ENCODE results near the gene BPTF. TPM values are rescaled to one million over a fixed set of nuclear protein-coding genes. Genes with fewer than 3 reads are reported as not detected.
"Not testable (repeated sequence)": the region's sequence is repeated elsewhere in the genome, so short reads cannot be mapped to it uniquely, and the experiment has no call there.

BPTF gene
- total and polyA plus RNA-seq, 2 donors (not counting 1 experiment from before 2014, with no cell fraction given), result 71.9 to 390 TPM

DNA sequence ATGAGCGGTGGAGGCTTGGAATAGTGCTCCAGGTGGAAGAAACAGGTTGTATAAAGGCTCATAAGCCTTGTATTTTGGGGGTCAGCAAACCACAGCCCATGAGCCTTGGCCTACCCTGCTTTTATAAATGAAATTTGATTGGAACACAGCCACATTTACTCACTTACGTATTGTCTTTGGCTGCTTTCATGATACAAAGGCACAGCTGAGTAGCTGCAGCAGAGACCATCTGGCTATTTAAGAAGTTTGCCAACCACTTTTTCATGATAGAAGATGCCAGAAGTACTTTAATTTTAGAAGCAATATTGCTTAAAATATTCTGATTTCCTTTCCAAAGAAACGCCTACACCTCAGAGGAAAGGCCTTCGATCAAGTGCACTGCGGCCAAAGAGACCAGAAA, 97.2 kb downstream of the BPTF start:
- Mint-ChIP-seq H3K9me3 (ENCODE audit: insufficient read depth) (no peaks in the 10 kb centered on the region), H3K27ac (no peak overlapping the region), H3K4me3 (no peak overlapping the region), H3K4me1 (no peaks in the 10 kb centered on the region), H3K27me3 (no peaks in the 10 kb centered on the region)
- no peak overlapping the region for H3K4me2 ChIP-seq (replicated peaks; ENCODE audit: low read depth, low read length, poor library complexity, severe bottlenecking)
- H2AFZ ChIP-seq (ENCODE audit: insufficient read depth, low read depth, low read length, poor library complexity, severe bottlenecking), result no peak overlapping the region
- peaks cover 16 to 70% of the 10 kb centered on the region in 2 experiments for H3K36me3 ChIP-seq (replicated peaks in 1 of 2; ENCODE audit: control extremely low read depth in 1 of 2, control insufficient read depth in 1 of 2, extremely low read depth in 1 of 2, insufficient read depth in 2 of 2, low read length in 1 of 2)
- intact Hi-C loops (cut with micrococcal nuclease), result no loop called here
- ChIA-PET POLR2A (no interaction called here), CTCF (interaction anchor here (0.5 to 1.1 kb wide), 2 partner anchors 31 to 58 kb away, joined by 3 to 6 read pairs; no protein-coding TSS in a partner anchor)
- H3K9me3 ChIP-seq (ENCODE audit: control extremely low read depth in 1 of 3, control insufficient read depth in 2 of 3, insufficient read depth in 1 of 3, low read length in 2 of 3), result no peaks in the 10 kb centered on the region
- no peak for ATAC-seq (ENCODE audit: low read depth)
- no peak overlapping the region for H3K4me3 ChIP-seq (ENCODE audit: control extremely low read depth in 1 of 5, extremely low read depth in 1 of 5, insufficient read depth in 1 of 5, low read depth in 2 of 5, low read length in 4 of 5)
- H3K9ac ChIP-seq (ENCODE audit: low read length), result no peak overlapping the region
- TF ChIP-seq, protein P1, sequence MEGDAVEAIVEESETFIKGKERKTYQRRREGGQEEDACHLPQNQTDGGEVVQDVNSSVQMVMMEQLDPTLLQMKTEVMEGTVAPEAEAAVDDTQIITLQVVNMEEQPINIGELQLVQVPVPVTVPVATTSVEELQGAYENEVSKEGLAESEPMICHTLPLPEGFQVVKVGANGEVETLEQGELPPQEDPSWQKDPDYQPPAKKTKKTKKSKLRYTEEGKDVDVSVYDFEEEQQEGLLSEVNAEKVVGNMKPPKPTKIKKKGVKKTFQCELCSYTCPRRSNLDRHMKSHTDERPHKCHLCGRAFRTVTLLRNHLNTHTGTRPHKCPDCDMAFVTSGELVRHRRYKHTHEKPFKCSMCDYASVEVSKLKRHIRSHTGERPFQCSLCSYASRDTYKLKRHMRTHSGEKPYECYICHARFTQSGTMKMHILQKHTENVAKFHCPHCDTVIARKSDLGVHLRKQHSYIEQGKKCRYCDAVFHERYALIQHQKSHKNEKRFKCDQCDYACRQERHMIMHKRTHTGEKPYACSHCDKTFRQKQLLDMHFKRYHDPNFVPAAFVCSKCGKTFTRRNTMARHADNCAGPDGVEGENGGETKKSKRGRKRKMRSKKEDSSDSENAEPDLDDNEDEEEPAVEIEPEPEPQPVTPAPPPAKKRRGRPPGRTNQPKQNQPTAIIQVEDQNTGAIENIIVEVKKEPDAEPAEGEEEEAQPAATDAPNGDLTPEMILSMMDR (IDR thresholded peaks at IDR 0.05), result no peak
- no peak for TF ChIP-seq EZH2 (IDR thresholded peaks at IDR 0.05; ENCODE audit: borderline replicate concordance, insufficient read depth, low read depth, low read length, poor library complexity, severe bottlenecking)
- 100% methylated on average over 2 of the region's 5 CpGs for WGBS (ENCODE audit: insufficient coverage)
- DNase-seq, result no peak
- H3K79me2 ChIP-seq (ENCODE audit: control insufficient read depth, insufficient read depth, low read length), result no peaks in the 10 kb centered on the region
- no peaks in the 10 kb centered on the region for H3K27me3 ChIP-seq (replicated peaks in 1 of 4; ENCODE audit: control extremely low read depth in 1 of 4, control insufficient read depth in 3 of 4, insufficient read depth in 4 of 4, low read length in 3 of 4)
- H3K4me1 ChIP-seq (ENCODE audit: control insufficient read depth in 2 of 2, insufficient read depth in 2 of 2, low read length in 2 of 2), result no peaks in the 10 kb centered on the region
- no peaks in the 10 kb centered on the region for H4K20me1 ChIP-seq (ENCODE audit: control insufficient read depth, insufficient read depth, low read length, poor library complexity, severe bottlenecking)
- H3K27ac ChIP-seq (ENCODE audit: low read length in 2 of 2), result no peak overlapping the region

DNA sequence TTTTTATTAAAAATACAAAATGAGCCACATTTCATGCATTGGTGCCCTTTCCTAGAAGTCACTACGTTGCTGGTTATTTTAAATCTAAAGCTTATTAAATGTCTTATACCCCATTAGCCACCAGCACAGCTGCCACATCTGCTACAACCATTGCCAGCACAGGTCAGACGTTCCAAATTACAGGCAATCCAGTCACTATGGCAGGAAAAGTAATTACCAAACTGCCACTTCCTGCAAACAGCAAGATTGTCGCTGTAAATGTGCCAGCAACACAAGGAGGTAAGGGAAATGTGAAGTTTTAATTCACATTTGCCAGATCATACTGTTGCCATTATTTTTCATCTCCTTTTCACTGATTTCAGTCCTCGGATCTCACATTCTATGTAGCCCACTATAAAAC, 103.5 kb downstream of the BPTF start:
- CTCF ChIA-PET; H3K4me1 ChIP-seq (ENCODE audit: control insufficient read depth in 2 of 2, insufficient read depth in 2 of 2, low read length in 2 of 2); ATAC-seq (ENCODE audit: low read depth); H3K9ac ChIP-seq (ENCODE audit: low read length); H3K4me2 ChIP-seq (replicated peaks; ENCODE audit: low read depth, low read length, poor library complexity, severe bottlenecking); H3K9me3 Mint-ChIP-seq (ENCODE audit: insufficient read depth); H3K4me3 Mint-ChIP-seq; H3K27ac ChIP-seq (ENCODE audit: low read length in 2 of 2); H3K27me3 ChIP-seq (replicated peaks in 1 of 4; ENCODE audit: control extremely low read depth in 1 of 4, control insufficient read depth in 3 of 4, insufficient read depth in 4 of 4, low read length in 3 of 4); intact Hi-C loops (cut with micrococcal nuclease); H3K9me3 ChIP-seq (ENCODE audit: control extremely low read depth in 1 of 3, control insufficient read depth in 2 of 3, insufficient read depth in 1 of 3, low read length in 2 of 3); POLR2A ChIA-PET; DNase-seq; H3K27me3 Mint-ChIP-seq; H3K79me2 ChIP-seq (ENCODE audit: control insufficient read depth, insufficient read depth, low read length); H3K4me1 Mint-ChIP-seq; H3K27ac Mint-ChIP-seq; H2AFZ ChIP-seq (ENCODE audit: insufficient read depth, low read depth, low read length, poor library complexity, severe bottlenecking); H4K20me1 ChIP-seq (ENCODE audit: control insufficient read depth, insufficient read depth, low read length, poor library complexity, severe bottlenecking); H3K4me3 ChIP-seq (ENCODE audit: control extremely low read depth in 1 of 5, extremely low read depth in 1 of 5, insufficient read depth in 1 of 5, low read depth in 2 of 5, low read length in 4 of 5): not testable (repeated sequence)
- no CpG with 5 or more reads among the region's 4 CpGs for WGBS (ENCODE audit: insufficient coverage)
- H3K36me3 ChIP-seq (replicated peaks in 1 of 2; ENCODE audit: control extremely low read depth in 1 of 2, control insufficient read depth in 1 of 2, extremely low read depth in 1 of 2, insufficient read depth in 2 of 2, low read length in 1 of 2), result peaks cover 15 to 80% of the 10 kb centered on the region in 2 experiments

Measured in B cell (primary cell).